WTC11 (cell line): ENCODE data around the gene ADAMTS12. TPM values are rescaled to one million over a fixed set of nuclear protein-coding genes. Genes with fewer than 3 reads are reported as not detected.

Experiments used
- ATAC-seq: fragments of 200-7000 bp; cut with Tn5 transposase; 2 replicates; pipeline ENCODE4 v1.10.0; 2021; ENCODE audit warnings: mild to moderate bottlenecking, moderate library complexity
- CTCF ChIA-PET: fragments of 300-600 bp; sonication (Branson Sonifier 250); formaldehyde crosslinking; loops from one replicate; lab custom pipeline; 2021; ENCODE audit warnings: antibody characterized with exemption; lab: Charles Lee
- POLR2A ChIA-PET: fragments of 350-600 bp; sonication (Branson Sonifier 250); formaldehyde crosslinking; loops from one replicate; lab custom pipeline; 2021; ENCODE audit warnings: antibody characterized with exemption; lab: Charles Lee
- DNase-seq: peaks from one replicate; pipeline ENCODE4 v3.0.0; 2021; ENCODE audit warnings: low spot score
- H3K27ac Mint-ChIP-seq: 2 replicates; pipeline ENCODE4 v1.8.0; 2021; ENCODE audit warnings: mixed read lengths
- H3K27me3 Mint-ChIP-seq: 2 replicates; pipeline ENCODE4 v1.8.0; 2021; ENCODE audit warnings: low read depth, mild to moderate bottlenecking, moderate library complexity, mixed read lengths
- H3K36me3 Mint-ChIP-seq: 2 replicates; pipeline ENCODE4 v1.8.0; 2021; ENCODE audit warnings: mixed read lengths
- H3K4me1 Mint-ChIP-seq: 2 replicates; pipeline ENCODE4 v1.8.0; 2022; ENCODE audit warnings: mixed read lengths
- H3K4me3 Mint-ChIP-seq: 2 replicates; pipeline ENCODE4 v1.8.0; 2021; ENCODE audit warnings: mild to moderate bottlenecking, moderate library complexity, mixed read lengths
- H3K9me3 Mint-ChIP-seq: 2 replicates; pipeline ENCODE4 v1.8.0; 2021; ENCODE audit warnings: mixed read lengths
- CTCF ChIP-seq: fragments of 200-600 bp; IDR thresholded peaks from 2 replicates; pipeline ENCODE4 v1.8.0; 2022; ENCODE audit warnings: antibody characterized with exemption
- E2F1 ChIP-seq: sonication (generic); formaldehyde crosslinking; IDR thresholded peaks from 2 replicates; pipeline ENCODE4 v1.8.0; 2022; ENCODE audit warnings: mild to moderate bottlenecking, missing genetic modification reagents
- ELF4 ChIP-seq: sonication (generic); formaldehyde crosslinking; IDR thresholded peaks from 2 replicates; pipeline ENCODE4 v1.8.1; 2022; ENCODE audit warnings: low read depth, mild to moderate bottlenecking, moderate library complexity, missing genetic modification reagents
- FOXJ3 ChIP-seq: sonication (generic); formaldehyde crosslinking; IDR thresholded peaks from 2 replicates; pipeline ENCODE4 v1.9.0; 2021; ENCODE audit warnings: missing genetic modification reagents, mild to moderate bottlenecking, borderline replicate concordance
- FOXK1 ChIP-seq: sonication (generic); formaldehyde crosslinking; IDR thresholded peaks from 2 replicates; pipeline ENCODE4 v1.8.0; 2022; ENCODE audit warnings: mild to moderate bottlenecking, moderate library complexity, missing genetic modification reagents
- GABPB1 ChIP-seq: sonication (generic); formaldehyde crosslinking; IDR thresholded peaks from 2 replicates; pipeline ENCODE4 v1.8.1; 2023; ENCODE audit warnings: mild to moderate bottlenecking, missing genetic modification reagents
- HMGXB4 ChIP-seq: sonication (generic); formaldehyde crosslinking; IDR thresholded peaks from 2 replicates; pipeline ENCODE4 v1.8.1; 2023; ENCODE audit warnings: mild to moderate bottlenecking, moderate library complexity, missing genetic modification reagents
- JUN ChIP-seq: sonication (generic); formaldehyde crosslinking; IDR thresholded peaks from 2 replicates; pipeline ENCODE4 v1.8.0; 2023; ENCODE audit warnings: mild to moderate bottlenecking, missing genetic modification reagents
- NFE2L1 ChIP-seq: sonication (generic); formaldehyde crosslinking; IDR thresholded peaks from 2 replicates; pipeline ENCODE4 v1.8.1; 2023; ENCODE audit warnings: missing genetic modification reagents
- NFYB ChIP-seq: sonication (generic); formaldehyde crosslinking; conservative IDR thresholded peaks from 2 replicates; pipeline ENCODE4 v1.8.0; 2022; ENCODE audit warnings: low read depth, missing genetic modification reagents
- OVOL2 ChIP-seq: fragments of 250-450 bp; sonication (Bioruptor Pico); IDR thresholded peaks from 2 replicates; pipeline ENCODE4 v1.9.0; 2021; ENCODE audit warnings: mild to moderate bottlenecking, borderline replicate concordance
- TEAD1 ChIP-seq: sonication (generic); formaldehyde crosslinking; IDR thresholded peaks from 2 replicates; pipeline ENCODE4 v1.8.0; 2022; ENCODE audit warnings: mild to moderate bottlenecking, missing genetic modification reagents
- TP53 ChIP-seq: sonication (generic); formaldehyde crosslinking; IDR thresholded peaks from 2 replicates; pipeline ENCODE4 v1.8.1; 2023; ENCODE audit warnings: mild to moderate bottlenecking, missing genetic modification reagents
- ZBTB21 ChIP-seq: sonication (generic); formaldehyde crosslinking; IDR thresholded peaks from 2 replicates; pipeline ENCODE4 v1.8.1; 2023; ENCODE audit warnings: mild to moderate bottlenecking, missing genetic modification reagents, borderline replicate concordance
- ZMAT4 ChIP-seq: fragments of 250-450 bp; sonication (Bioruptor Pico); IDR thresholded peaks from 2 replicates; pipeline ENCODE4 v1.9.0; 2021; ENCODE audit warnings: mild to moderate bottlenecking
- ZNF232 ChIP-seq: sonication (generic); formaldehyde crosslinking; IDR thresholded peaks from 2 replicates; pipeline ENCODE4 v1.8.0; 2022; ENCODE audit warnings: mild to moderate bottlenecking, missing genetic modification reagents
- ZNF263 ChIP-seq: sonication (generic); formaldehyde crosslinking; IDR thresholded peaks from 2 replicates; pipeline ENCODE4 v1.8.1; 2022; ENCODE audit warnings: low read depth, mild to moderate bottlenecking, moderate library complexity, missing genetic modification reagents
- ZNF425 ChIP-seq: fragments of 250-450 bp; sonication (Bioruptor Pico); conservative IDR thresholded peaks from 2 replicates; pipeline ENCODE4 v1.9.0; 2021; ENCODE audit warnings: mild to moderate bottlenecking
- ZNF532 ChIP-seq: fragments of 250-450 bp; sonication (Bioruptor Pico); IDR thresholded peaks from 2 replicates; pipeline ENCODE4 v1.9.0; 2021; ENCODE audit warnings: mild to moderate bottlenecking, borderline replicate concordance
- ZNF671 ChIP-seq: fragments of 250-450 bp; sonication (Bioruptor Pico); IDR thresholded peaks from 2 replicates; pipeline ENCODE4 v1.8.0; 2021; ENCODE audit warnings: mild to moderate bottlenecking
- total RNA-seq: library from RNA; stranded (reverse); gene quantifications from 3 replicates; pipeline ENCODE4 v1.2.3, GENCODE V29; 2021
- TF ChIP-seq, protein P1 (sequence below): sonication (generic); formaldehyde crosslinking; IDR thresholded peaks from 2 replicates; pipeline ENCODE4 v1.8.1; 2022; ENCODE audit warnings: low read depth, mild to moderate bottlenecking, moderate library complexity, missing genetic modification reagents, borderline replicate concordance

Gene ADAMTS12
- total RNA-seq, 1 experiment from 2014 or later = 13.5 TPM

DNA sequence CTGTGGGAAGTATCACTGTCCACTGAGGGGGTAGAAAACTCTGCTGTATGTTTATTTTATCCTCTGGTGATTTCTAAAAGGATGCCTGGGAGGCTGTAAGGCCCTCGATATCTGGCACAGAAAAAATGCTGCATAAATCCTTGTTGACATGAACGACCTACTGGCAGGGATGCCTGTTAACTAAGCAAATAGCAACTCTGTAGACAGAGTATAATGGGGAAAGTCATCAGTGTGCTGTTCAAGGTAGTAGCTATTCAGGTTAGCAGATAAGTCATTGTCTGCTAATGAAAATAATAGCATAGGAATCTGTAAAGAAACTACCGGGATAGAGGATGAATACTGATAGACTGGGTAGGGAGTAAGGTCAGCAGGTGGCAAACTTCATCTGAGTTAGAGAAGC lies 256.2 kb downstream of the ADAMTS12 start:
- ATAC-seq = no peak
- H3K9me3 Mint-ChIP-seq = no peaks in the 10 kb centered on the region
- H3K27ac Mint-ChIP-seq = no peak overlapping the region
- no peaks in the 10 kb centered on the region for H3K36me3 Mint-ChIP-seq
- POLR2A ChIA-PET = no interaction called here
- TF ChIP-seq TEAD1 (no peak), ZNF425 (CRISPR knock-in tag) (no peak), ZNF671 (no peak)
- TF ChIP-seq, protein P1, sequence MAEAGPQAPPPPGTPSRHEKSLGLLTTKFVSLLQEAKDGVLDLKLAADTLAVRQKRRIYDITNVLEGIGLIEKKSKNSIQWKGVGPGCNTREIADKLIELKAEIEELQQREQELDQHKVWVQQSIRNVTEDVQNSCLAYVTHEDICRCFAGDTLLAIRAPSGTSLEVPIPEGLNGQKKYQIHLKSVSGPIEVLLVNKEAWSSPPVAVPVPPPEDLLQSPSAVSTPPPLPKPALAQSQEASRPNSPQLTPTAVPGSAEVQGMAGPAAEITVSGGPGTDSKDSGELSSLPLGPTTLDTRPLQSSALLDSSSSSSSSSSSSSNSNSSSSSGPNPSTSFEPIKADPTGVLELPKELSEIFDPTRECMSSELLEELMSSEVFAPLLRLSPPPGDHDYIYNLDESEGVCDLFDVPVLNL = no peak
- TF ChIP-seq, all 79 proteins: peak for 0
- DNase-seq = no peak
- Mint-ChIP-seq H3K27me3 (no peaks in the 10 kb centered on the region), H3K4me3 (no peak overlapping the region), H3K4me1 (no peaks in the 10 kb centered on the region; the same call in 1 of the 2 replicates)
- CTCF ChIA-PET = no interaction called here

- POLR2A ChIA-PET = no interaction called here
- no peak for ATAC-seq
- Mint-ChIP-seq H3K27me3 (no peaks in the 10 kb centered on the region), H3K36me3 (no peaks in the 10 kb centered on the region), H3K9me3 (no peaks in the 10 kb centered on the region), H3K27ac (no peak overlapping the region), H3K4me3 (no peak overlapping the region), H3K4me1 (peaks cover 4% of the 10 kb centered on the region)
- DNase-seq = no peak
- CTCF ChIA-PET = no interaction called here
- TF ChIP-seq ELF4 (CRISPR knock-in tag) (no peak), ZBTB21 (no peak), JUN (CRISPR knock-in tag) (no peak), ZMAT4 (no peak), NFYB (no peak), OVOL2 (CRISPR knock-in tag) (no peak), E2F1 (no peak), TP53 (CRISPR knock-in tag) (no peak), ZNF263 (no peak)
Measured at GRCh38 chr5:33633699-33634098, 258.1 kb downstream of the ADAMTS12 start.

GRCh38 chr5:33631786-33632185 lies 260.0 kb downstream of the ADAMTS12 start:
- Mint-ChIP-seq H3K9me3 (no peaks in the 10 kb centered on the region), H3K27me3 (no peaks in the 10 kb centered on the region), H3K36me3 (no peaks in the 10 kb centered on the region), H3K4me1 (peaks cover 4% of the 10 kb centered on the region), H3K4me3 (no peak overlapping the region), H3K27ac (no peak overlapping the region)
- POLR2A ChIA-PET = no interaction called here
- ATAC-seq (no peak), DNase-seq (no peak)
- CTCF ChIA-PET = interaction anchor here (1.1 kb wide), 1 partner anchor 141 kb away, joined by 3 read pairs; no protein-coding TSS in a partner anchor
- TF ChIP-seq ZNF232 (no peak), ZNF263 (no peak), FOXJ3 (CRISPR knock-in tag) (no peak), NFE2L1 (CRISPR knock-in tag) (no peak), CTCF (no peak), TEAD1 (no peak), GABPB1 (no peak), HMGXB4 (CRISPR knock-in tag) (no peak), FOXK1 (CRISPR knock-in tag) (no peak), ZNF532 (CRISPR knock-in tag) (no peak)
